PC-9 (cell line): ENCODE measurements around the gene KCNJ6. TPM values are rescaled to one million over a fixed set of nuclear protein-coding genes. Genes with fewer than 3 reads are reported as not detected.

ENCODE experiments used
- BruUV-seq: library from RNA; stranded (reverse); fragments of 400-500 nt; replicated peaks from 2 replicates; lab custom pipeline; 2021; lab: Mats Ljungman, UMichigan
- CTCF ChIA-PET: fragments of 300-600 bp; sonication (Branson Sonifier 250); formaldehyde crosslinking; loops from one replicate; lab custom pipeline; 2022; ENCODE audit warnings: antibody characterized with exemption; lab: Charles Lee
- POLR2A ChIA-PET: fragments of 300-600 bp; sonication (Branson Sonifier 250); formaldehyde crosslinking; loops from one replicate; lab custom pipeline; 2022; ENCODE audit warnings: antibody characterized with exemption; ENCODE audit not compliant: unreplicated experiment; lab: Charles Lee
- DNase-seq, 2 experiments: peaks; one replicate each; pipeline versions ENCODE4 v3.0.0 to v3.0.0-alpha.2; 2015 to 2022; ENCODE audit warnings: mixed read lengths in 1 of 2
- H2AFZ ChIP-seq: fragments of 200-600 bp; sonication (generic); 2 replicates; pipeline ENCODE4 v1.8.1; 2017; ENCODE audit warnings: antibody characterized with exemption
- H3F3A ChIP-seq: fragments of 200-600 bp; sonication (generic); 2 replicates; pipeline ENCODE4 v1.8.1; 2017; ENCODE audit warnings: antibody characterized with exemption, mild to moderate bottlenecking, low read depth; ENCODE audit not compliant: insufficient read depth
- H3K27ac ChIP-seq: fragments of 200-600 bp; sonication (generic); 2 replicates; pipeline ENCODE4 v1.6.1; 2016; ENCODE audit warnings: mixed run types
- H3K27me3 ChIP-seq: fragments of 200-600 bp; sonication (generic); 2 replicates; pipeline ENCODE4 v1.6.1; 2016; ENCODE audit warnings: low read depth, mixed run types; ENCODE audit not compliant: insufficient read depth
- H3K36me3 ChIP-seq: fragments of 200-600 bp; sonication (generic); 2 replicates; pipeline ENCODE4 v1.6.1; 2016; ENCODE audit warnings: low read depth, mixed run types
- H3K4me1 ChIP-seq: fragments of 200-600 bp; sonication (generic); replicated peaks from 2 replicates; pipeline ENCODE4 v1.6.1; 2016; ENCODE audit warnings: mixed run types; ENCODE audit not compliant: insufficient read depth
- H3K4me2 ChIP-seq: fragments of 200-600 bp; sonication (generic); 2 replicates; pipeline ENCODE4 v1.6.1; 2017; ENCODE audit warnings: mixed run types
- H3K4me3 ChIP-seq: fragments of 200-600 bp; sonication (generic); 2 replicates; pipeline ENCODE4 v1.6.1; 2016; ENCODE audit warnings: mixed run types
- H3K79me2 ChIP-seq: fragments of 200-600 bp; sonication (generic); 2 replicates; pipeline ENCODE4 v1.6.1; 2017; ENCODE audit warnings: low read depth, mixed run types
- H3K9me2 ChIP-seq: fragments of 200-600 bp; sonication (generic); 2 replicates; pipeline ENCODE4 v1.8.1; 2017; ENCODE audit warnings: mild to moderate bottlenecking; ENCODE audit not compliant: insufficient read depth
- H3K9me3 ChIP-seq: fragments of 200-600 bp; sonication (generic); 2 replicates; pipeline ENCODE4 v1.8.1; 2016; ENCODE audit warnings: low read depth; ENCODE audit not compliant: insufficient read depth
- H4K20me1 ChIP-seq: fragments of 200-600 bp; sonication (generic); 2 replicates; pipeline ENCODE4 v1.8.1; 2017; ENCODE audit not compliant: insufficient read depth
- EZH2 ChIP-seq: fragments of 200-600 bp; sonication (generic); IDR thresholded peaks from 2 replicates; pipeline ENCODE4 v1.8.0; 2017; ENCODE audit warnings: antibody characterized with exemption, low read depth
- intact Hi-C: fragments of 100-400 bp; cut with micrococcal nuclease; formaldehyde crosslinking; loops from one replicate; pipeline ENCODE4 v1.10.0; 2022; ENCODE audit not compliant: unreplicated experiment
- total RNA-seq: library from RNA; stranded (reverse); gene quantifications from 2 replicates; pipeline ENCODE4 v1.2.3, GENCODE V29; 2021
- TF ChIP-seq, protein P1 (sequence below): fragments of 200-600 bp; sonication (generic); conservative IDR thresholded peaks from 2 replicates; pipeline ENCODE4 v1.6.1; 2017; ENCODE audit warnings: mixed run types, antibody characterized with exemption, mild to moderate bottlenecking, moderate library complexity

The KCNJ6 gene
- total RNA-seq, 1 experiment from 2014 or later, result not detected

DNA sequence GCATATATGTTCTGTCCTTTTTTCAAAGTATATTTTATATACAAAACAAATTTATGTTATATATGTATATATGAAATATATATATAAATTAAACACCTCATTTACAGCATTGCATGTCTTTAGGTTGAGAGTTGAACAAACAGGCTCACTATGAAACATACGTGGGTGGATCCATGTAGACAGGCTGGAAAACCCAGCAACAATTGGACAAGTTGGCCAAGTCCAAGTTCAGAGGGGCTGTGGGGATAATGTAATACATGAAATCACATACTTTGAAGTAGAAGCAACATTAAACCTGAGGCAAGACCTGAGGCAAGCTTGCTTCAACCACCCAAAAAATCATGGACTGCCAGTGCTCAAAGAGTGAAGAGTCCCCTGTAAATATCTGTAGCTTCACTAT, 39.7 kb downstream of the KCNJ6 start:
- no peaks in the 10 kb centered on the region for H3K9me2 ChIP-seq
- TF ChIP-seq, protein P1, sequence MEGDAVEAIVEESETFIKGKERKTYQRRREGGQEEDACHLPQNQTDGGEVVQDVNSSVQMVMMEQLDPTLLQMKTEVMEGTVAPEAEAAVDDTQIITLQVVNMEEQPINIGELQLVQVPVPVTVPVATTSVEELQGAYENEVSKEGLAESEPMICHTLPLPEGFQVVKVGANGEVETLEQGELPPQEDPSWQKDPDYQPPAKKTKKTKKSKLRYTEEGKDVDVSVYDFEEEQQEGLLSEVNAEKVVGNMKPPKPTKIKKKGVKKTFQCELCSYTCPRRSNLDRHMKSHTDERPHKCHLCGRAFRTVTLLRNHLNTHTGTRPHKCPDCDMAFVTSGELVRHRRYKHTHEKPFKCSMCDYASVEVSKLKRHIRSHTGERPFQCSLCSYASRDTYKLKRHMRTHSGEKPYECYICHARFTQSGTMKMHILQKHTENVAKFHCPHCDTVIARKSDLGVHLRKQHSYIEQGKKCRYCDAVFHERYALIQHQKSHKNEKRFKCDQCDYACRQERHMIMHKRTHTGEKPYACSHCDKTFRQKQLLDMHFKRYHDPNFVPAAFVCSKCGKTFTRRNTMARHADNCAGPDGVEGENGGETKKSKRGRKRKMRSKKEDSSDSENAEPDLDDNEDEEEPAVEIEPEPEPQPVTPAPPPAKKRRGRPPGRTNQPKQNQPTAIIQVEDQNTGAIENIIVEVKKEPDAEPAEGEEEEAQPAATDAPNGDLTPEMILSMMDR, result no peak
- TF ChIP-seq EZH2, result no peak
- DNase-seq, result no peak
- ChIA-PET CTCF (no interaction called here), POLR2A (no interaction called here)
- H3K27ac ChIP-seq, result no peak overlapping the region
- no peak overlapping the region for H3K4me3 ChIP-seq
- H3K79me2 ChIP-seq, result no peaks in the 10 kb centered on the region
- no TSS peak for BruUV-seq
- intact Hi-C loops, result no loop called here
- no peaks in the 10 kb centered on the region for H3K36me3 ChIP-seq
- H3K4me1 ChIP-seq, result no peaks in the 10 kb centered on the region
- H3K9me3 ChIP-seq, result no peaks in the 10 kb centered on the region
- H3K4me2 ChIP-seq, result no peak overlapping the region
- H3K27me3 ChIP-seq, result no peaks in the 10 kb centered on the region; the same call in none of the 2 replicates
- H4K20me1 ChIP-seq, result no peaks in the 10 kb centered on the region
- no peak overlapping the region for H2AFZ ChIP-seq
- no peaks in the 10 kb centered on the region for H3F3A ChIP-seq

DNA sequence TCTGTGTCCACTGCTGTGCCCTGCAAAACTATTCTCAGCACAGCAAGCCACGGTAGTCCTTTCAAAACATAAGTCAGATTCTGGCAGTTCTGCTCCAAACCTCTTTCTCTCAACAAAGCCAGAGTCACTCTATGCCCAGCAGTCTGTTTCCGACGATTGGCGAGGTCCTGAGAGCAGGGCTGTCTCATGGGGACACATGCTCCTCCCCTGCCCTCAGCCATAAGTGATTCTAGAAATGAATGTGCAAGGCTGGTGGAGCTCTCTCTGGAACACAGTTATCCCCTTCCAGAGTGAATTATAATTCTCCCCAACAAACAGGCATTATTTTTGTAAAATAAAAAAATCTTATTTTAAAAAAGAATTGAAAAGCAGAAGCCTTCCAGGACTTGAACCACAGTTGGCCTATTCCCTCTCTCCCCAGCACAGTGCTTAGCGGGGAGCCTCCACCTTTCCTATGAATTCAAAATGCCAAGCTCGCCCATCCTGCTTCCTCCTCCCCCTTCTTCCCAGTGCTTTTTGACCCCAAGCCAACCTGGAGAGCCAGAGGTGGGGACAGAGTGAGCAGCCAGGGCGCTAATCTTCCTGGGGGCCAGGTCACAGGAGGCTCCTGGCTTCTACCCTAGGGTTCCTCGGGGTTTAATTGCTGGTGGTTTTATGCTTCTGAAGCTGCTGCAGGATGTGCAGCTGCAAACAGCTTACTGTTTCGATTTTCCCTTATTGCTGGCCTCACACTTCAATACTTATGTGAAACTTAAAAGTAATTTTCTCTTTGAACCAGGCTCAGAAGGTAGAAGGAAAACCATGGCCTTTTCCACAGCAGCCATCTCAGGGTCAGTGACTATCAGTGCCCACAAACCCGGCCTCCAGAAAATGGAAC, 41.1 kb downstream of the KCNJ6 start:
- Histone ChIP-seq H3K27ac (no peak overlapping the region), H3K79me2 (no peaks in the 10 kb centered on the region), H3K4me3 (no peak overlapping the region), H3K27me3 (no peaks in the 10 kb centered on the region; the same call in none of the 2 replicates), H3K36me3 (no peaks in the 10 kb centered on the region), H3K9me3 (no peaks in the 10 kb centered on the region), H3K4me1 (no peaks in the 10 kb centered on the region), H3K4me2 (no peak overlapping the region), H4K20me1 (no peaks in the 10 kb centered on the region), H3K9me2 (no peaks in the 10 kb centered on the region), H2AFZ (no peak overlapping the region), H3F3A (no peaks in the 10 kb centered on the region)
- intact Hi-C loops, result no loop called here
- DNase-seq, result no peak
- CTCF ChIA-PET, result no interaction called here
- POLR2A ChIA-PET, result no interaction called here
- BruUV-seq, result no TSS peak
- TF ChIP-seq EZH2, result no peak
- TF ChIP-seq, protein P1, result no peak

DNA sequence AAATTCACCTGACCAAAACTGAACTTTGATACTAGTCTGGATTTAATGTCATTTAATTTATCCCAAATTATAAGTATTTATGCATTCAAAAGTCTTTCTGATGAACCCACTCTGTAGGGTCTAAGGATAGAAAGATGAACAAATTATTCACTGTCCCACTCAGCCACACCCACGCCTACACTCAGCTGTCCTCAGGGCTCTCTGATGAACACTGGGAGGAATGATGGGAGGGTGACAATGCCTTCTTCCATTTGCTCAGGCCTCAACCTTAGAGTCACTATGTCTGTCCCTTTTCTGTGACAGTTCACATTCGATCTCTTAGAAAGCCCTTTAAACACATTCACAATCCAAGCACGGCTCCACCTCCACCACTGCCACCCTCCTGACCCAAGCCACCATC, 41.8 kb downstream of the KCNJ6 start:
- Histone ChIP-seq H3K79me2 (no peaks in the 10 kb centered on the region), H3K27me3 (no peaks in the 10 kb centered on the region; the same call in none of the 2 replicates), H3K27ac (no peak overlapping the region), H3K4me1 (no peaks in the 10 kb centered on the region), H2AFZ (no peak overlapping the region), H3K36me3 (no peaks in the 10 kb centered on the region), H3K9me3 (no peaks in the 10 kb centered on the region), H3F3A (no peaks in the 10 kb centered on the region), H3K4me3 (no peak overlapping the region), H3K4me2 (no peak overlapping the region), H4K20me1 (no peaks in the 10 kb centered on the region), H3K9me2 (no peaks in the 10 kb centered on the region)
- no TSS peak for BruUV-seq
- no peak for TF ChIP-seq EZH2
- TF ChIP-seq, protein P1, result no peak
- POLR2A ChIA-PET, result no interaction called here
- CTCF ChIA-PET, result no interaction called here
- intact Hi-C loops, result no loop called here
- no peak for DNase-seq
